Activated naive CD4-positive, alpha-beta T cell treated with anti-CD3 and anti-CD28 coated beads for 36 hours (primary cell): ENCODE results near the gene AGT. TPM values are rescaled to one million over a fixed set of nuclear protein-coding genes. Genes with fewer than 3 reads are reported as not detected.

Source experiments
- CTCF ChIA-PET: fragments of 350-600 bp; sonication (Branson Sonifier 250); formaldehyde crosslinking; loops from one replicate; lab custom pipeline; 2021; ENCODE audit warnings: antibody characterized with exemption; lab: Charles Lee
- DNase-seq: peaks from one replicate; pipeline ENCODE4 v3.0.0-alpha.2; 2020
- H3K27ac Mint-ChIP-seq: one replicate; pipeline ENCODE4 v1.8.0; 2021; ENCODE audit warnings: mild to moderate bottlenecking, mixed read lengths
- H3K27me3 Mint-ChIP-seq: one replicate; pipeline ENCODE4 v1.8.0; 2021; ENCODE audit warnings: low read depth, mixed read lengths
- H3K36me3 Mint-ChIP-seq: one replicate; pipeline ENCODE4 v1.8.0; 2021; ENCODE audit warnings: low read depth, mixed read lengths
- H3K4me1 Mint-ChIP-seq: one replicate; pipeline ENCODE4 v1.8.0; 2021; ENCODE audit warnings: low read depth, mixed read lengths
- H3K4me3 Mint-ChIP-seq: one replicate; pipeline ENCODE4 v1.8.0; 2021; ENCODE audit warnings: mild to moderate bottlenecking, moderate library complexity, mixed read lengths
- H3K9me3 Mint-ChIP-seq: one replicate; pipeline ENCODE4 v1.8.0; 2021; ENCODE audit warnings: mixed read lengths
- intact Hi-C: fragments of 100-400 bp; cut with micrococcal nuclease; formaldehyde crosslinking; loops from one replicate; pipeline ENCODE4 v1.15.1; 2023
- total RNA-seq, 2 experiments: library from RNA; stranded (reverse); gene quantifications; one replicate each; pipeline ENCODE4 v1.2.3, GENCODE V29; 2021

AGT gene
- total RNA-seq, 2 experiments from 2014 or later: not detected

DNA sequence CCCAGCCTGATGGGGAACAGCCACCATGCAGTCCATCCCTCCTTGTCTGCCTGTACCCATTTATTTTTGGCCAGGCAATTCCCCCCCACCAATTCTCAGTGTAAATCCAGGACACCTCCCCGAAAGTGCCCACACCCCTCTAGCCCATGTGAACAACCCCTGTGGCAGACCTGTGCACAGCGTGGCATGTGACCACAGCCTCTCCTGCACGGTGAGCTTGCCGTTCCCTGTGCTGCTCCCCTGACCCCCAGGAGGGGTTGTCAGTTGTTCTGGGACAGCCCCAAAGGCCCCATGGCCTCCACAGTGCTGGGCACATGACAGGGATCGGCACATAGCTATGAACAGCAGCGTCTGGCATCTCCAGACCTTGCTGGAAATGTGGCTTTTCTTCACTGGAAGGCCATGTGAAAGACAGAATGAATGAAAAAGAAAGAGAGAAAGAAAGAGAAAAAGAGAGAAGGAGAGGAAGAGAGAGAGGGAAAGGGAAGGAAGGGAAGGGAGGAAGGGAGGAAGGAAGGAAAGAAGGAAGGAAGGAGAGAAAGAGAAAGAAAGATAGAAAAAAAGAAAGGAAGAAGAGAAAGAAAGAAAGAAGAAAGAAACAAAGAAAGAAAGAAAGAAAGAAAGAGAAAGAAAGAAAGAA, 37.2 kb upstream of the AGT start:
- DNase-seq: no peak
- Mint-ChIP-seq H3K4me3 (no peak overlapping the region), H3K9me3 (no peaks in the 10 kb centered on the region), H3K4me1 (no peaks in the 10 kb centered on the region), H3K27me3 (no peaks in the 10 kb centered on the region), H3K36me3 (no peaks in the 10 kb centered on the region), H3K27ac (no peak overlapping the region)
- CTCF ChIA-PET: no interaction called here
- intact Hi-C loops: no loop called here

DNA sequence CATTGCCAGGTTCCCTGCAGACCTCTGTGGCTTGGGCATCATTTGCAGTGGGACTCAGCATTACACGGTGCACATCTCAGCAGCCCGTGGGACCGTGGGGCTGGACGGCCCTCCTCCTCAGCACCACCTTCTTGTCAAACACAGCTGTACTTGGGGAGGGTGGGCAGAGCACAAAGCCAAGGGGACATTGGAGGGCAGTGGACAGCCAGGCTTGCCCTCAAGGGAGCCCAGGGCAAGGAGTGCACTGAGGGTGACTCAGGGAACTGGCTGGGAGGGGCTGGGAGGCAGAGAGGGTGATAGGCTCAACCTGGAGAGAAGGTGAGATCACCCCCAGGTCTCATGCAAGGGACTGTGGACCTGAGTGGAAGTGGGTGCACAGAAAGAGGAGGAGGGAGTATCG, 36.7 kb upstream of the AGT start:
- Mint-ChIP-seq H3K9me3 (no peaks in the 10 kb centered on the region), H3K4me3 (no peak overlapping the region), H3K27me3 (no peaks in the 10 kb centered on the region), H3K4me1 (no peaks in the 10 kb centered on the region), H3K36me3 (no peaks in the 10 kb centered on the region), H3K27ac (no peak overlapping the region)
- intact Hi-C loops: no loop called here
- DNase-seq: no peak
- CTCF ChIA-PET: no interaction called here

DNA sequence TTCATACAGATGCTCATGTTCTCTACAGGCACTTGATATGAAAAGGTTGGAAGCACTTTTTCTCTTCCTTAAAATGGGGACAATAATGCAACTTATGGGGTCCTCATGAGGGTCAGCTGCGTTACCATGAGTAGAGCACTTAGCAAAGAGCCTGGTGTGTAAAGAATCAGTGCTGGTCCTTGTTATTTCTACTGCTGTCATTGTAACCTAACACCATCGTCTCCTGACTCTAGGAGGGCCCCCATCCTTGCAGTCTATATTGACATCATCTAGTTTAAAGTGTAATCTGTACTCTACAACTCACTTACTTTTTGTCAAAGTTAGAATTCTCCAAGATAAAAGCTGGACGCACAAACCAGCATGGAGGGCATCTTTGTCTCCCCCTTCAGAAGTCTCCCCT, 35.7 kb upstream of the AGT start:
- Mint-ChIP-seq H3K27ac (no peak overlapping the region), H3K4me1 (no peaks in the 10 kb centered on the region), H3K4me3 (no peak overlapping the region), H3K27me3 (no peaks in the 10 kb centered on the region), H3K36me3 (no peaks in the 10 kb centered on the region), H3K9me3 (no peaks in the 10 kb centered on the region)
- CTCF ChIA-PET: no interaction called here
- intact Hi-C loops: no loop called here
- no peak for DNase-seq

DNA sequence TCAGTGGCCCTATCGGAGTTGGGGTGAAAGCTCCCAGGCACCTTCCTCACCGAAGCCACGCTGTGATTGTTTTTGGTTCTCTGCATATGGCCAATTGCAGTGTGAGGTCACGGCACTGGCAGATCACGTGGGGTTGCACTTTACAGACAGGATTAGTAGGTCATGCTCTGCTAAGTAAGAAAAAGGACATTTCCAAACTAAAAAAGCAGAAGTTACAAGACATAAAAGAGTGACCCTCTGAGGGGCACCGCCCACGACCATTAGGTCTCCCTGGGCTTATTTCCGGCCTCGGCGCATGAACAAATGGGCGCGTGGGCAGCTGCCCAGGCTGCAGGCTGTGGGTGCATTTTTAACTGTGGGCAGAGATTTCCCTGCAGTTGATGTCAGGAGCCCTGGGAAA, 35.2 kb upstream of the AGT start:
- H3K27me3 Mint-ChIP-seq: no peaks in the 10 kb centered on the region
- CTCF ChIA-PET: no interaction called here
- no peaks in the 10 kb centered on the region for H3K4me1 Mint-ChIP-seq
- H3K4me3 Mint-ChIP-seq: no peak overlapping the region
- intact Hi-C loops: no loop called here
- H3K9me3 Mint-ChIP-seq: no peaks in the 10 kb centered on the region
- no peaks in the 10 kb centered on the region for H3K36me3 Mint-ChIP-seq
- H3K27ac Mint-ChIP-seq: no peak overlapping the region
- DNase-seq: no peak

DNA sequence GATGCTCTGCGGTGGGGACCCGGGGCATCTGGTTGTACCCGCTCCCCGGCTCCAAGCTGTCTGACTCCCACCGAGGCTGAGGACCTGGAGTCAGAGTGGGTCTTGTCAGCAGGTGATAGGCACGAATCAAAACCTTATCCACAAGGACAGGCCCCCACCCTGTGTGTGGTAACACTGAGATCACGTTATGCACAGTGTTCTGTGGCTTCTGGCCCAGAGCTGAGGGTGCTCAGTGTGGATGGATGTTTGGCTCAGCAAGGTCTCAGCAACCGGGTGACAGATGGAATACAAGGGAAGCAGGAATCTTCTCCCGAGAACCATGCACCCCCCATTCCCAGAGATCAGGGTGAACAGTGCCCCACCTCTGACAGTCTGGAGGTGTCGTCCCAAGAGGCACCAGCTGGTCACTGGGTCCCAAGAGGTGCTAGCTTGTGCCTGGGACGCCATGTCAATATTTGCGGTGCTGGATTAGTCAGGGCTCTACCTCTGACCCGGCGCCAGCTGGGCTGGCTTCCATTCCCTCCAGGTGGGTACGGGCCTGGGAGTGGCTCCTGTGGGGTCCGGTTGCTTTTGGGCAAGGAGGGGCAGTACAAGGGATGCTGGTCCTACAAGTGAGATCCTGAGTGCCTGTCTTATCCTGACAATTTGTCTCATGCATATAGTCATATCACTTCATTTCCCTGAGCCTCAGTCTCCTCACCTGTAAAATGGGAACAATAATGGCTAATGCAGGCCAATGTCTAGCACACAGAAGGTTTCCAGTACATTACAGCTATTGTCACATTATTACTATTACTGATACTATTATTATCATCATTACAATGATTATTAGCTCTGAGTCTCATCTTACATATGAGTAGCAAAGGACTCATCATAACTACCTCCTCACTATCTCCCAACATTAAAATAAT, 34.2 kb upstream of the AGT start:
- no peaks in the 10 kb centered on the region for H3K4me1 Mint-ChIP-seq
- CTCF ChIA-PET: no interaction called here
- H3K27me3 Mint-ChIP-seq: no peaks in the 10 kb centered on the region
- no peak for DNase-seq
- no peak overlapping the region for H3K4me3 Mint-ChIP-seq
- no peaks in the 10 kb centered on the region for H3K36me3 Mint-ChIP-seq
- intact Hi-C loops: no loop called here
- H3K27ac Mint-ChIP-seq: no peak overlapping the region
- no peaks in the 10 kb centered on the region for H3K9me3 Mint-ChIP-seq

DNA sequence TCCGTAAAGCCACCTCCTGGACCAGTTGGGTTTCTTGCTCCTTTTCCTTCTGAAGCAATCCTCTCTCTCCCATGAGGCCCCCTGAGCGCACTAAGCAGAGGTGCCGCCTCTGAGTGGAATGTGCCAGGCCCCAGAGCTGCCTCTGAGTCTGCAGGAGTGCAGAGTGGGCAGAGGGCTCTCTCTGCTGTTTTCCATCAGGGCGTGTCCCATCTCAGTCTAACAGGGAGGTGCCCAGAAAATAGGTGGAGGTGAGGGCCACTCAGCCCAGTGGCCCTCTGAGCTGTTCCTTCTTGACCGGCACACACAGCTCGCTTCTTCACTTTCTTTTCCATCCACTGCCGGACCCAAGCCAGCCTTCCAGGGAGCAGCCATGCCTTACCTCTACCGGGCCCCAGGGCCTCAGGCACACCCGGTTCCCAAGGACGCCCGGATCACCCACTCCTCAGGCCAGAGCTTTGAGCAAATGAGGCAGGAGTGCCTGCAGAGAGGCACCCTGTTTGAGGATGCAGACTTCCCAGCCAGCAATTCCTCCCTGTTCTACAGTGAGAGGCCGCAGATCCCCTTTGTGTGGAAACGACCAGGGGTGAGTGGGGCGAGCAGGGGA, 33.3 kb upstream of the AGT start, which contains the start of gene CAPN9:
Gene CAPN9, plus strand, starts transcription at position 262 of the 604 bp plus-strand sequence. Its CDS starts 109 bp downstream, at position 371.
- Mint-ChIP-seq H3K4me1 (no peaks in the 10 kb centered on the region), H3K27ac (no peak within 1 kb of the TSS), H3K9me3 (no peaks in the 10 kb centered on the region), H3K27me3 (no peaks in the 10 kb centered on the region), H3K4me3 (no peak within 1 kb of the TSS), H3K36me3 (no peaks in the 10 kb centered on the region)
- CTCF ChIA-PET: interaction anchor here (0.5 kb wide), 1 partner anchor 11 kb away, joined by 3 read pairs; no protein-coding TSS in a partner anchor
- intact Hi-C loops: no loop called here
- no peak for DNase-seq

DNA sequence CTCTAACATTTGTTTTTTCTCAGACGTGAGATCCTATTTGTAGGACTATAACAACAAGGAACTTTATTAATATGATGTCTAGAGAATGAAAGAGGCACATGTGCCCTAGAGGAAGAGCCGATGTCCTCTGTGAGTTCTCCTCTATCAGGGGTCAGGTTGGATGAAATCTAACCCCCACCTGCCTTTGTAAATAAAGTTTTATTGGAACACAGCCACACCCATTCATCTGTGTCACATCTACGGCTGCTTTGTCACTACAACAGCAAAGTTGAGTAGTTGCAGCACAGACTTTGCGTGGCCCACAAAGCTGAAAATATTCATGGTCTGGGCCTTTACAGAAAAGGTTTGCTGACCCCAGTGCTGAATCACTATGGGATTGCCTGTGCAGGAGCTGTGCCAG, 32.7 kb upstream of the AGT start:
- Mint-ChIP-seq H3K36me3 (no peaks in the 10 kb centered on the region), H3K27ac (no peak overlapping the region), H3K4me1 (no peaks in the 10 kb centered on the region), H3K9me3 (no peaks in the 10 kb centered on the region), H3K27me3 (no peaks in the 10 kb centered on the region), H3K4me3 (no peak overlapping the region)
- no peak for DNase-seq
- CTCF ChIA-PET: no interaction called here
- intact Hi-C loops: no loop called here

DNA sequence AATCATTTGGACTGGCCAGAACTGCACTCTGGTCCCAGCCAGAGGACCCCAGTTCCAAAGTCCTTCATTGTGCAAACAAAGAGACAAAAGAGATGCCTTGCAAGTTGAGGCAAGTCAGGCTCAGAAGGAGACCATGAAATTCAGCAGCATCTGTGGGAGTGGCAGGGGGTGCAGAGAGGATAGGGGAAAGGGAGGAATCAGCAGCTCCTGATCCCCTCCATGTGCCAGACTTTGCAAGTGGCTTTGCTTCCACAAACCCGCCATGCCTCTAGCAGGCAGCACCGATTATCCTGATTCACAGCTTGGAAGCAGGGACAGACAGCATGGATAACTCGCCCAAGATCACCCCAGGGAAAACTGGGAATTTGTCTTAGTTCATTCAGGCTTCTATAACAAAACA, 31.1 kb upstream of the AGT start:
- peaks cover 2% of the 10 kb centered on the region for H3K27me3 Mint-ChIP-seq
- intact Hi-C loops: no loop called here
- no peaks in the 10 kb centered on the region for H3K9me3 Mint-ChIP-seq
- no peaks in the 10 kb centered on the region for H3K36me3 Mint-ChIP-seq
- no peaks in the 10 kb centered on the region for H3K4me1 Mint-ChIP-seq
- CTCF ChIA-PET: no interaction called here
- DNase-seq: no peak
- H3K4me3 Mint-ChIP-seq: no peak overlapping the region
- no peak overlapping the region for H3K27ac Mint-ChIP-seq

DNA sequence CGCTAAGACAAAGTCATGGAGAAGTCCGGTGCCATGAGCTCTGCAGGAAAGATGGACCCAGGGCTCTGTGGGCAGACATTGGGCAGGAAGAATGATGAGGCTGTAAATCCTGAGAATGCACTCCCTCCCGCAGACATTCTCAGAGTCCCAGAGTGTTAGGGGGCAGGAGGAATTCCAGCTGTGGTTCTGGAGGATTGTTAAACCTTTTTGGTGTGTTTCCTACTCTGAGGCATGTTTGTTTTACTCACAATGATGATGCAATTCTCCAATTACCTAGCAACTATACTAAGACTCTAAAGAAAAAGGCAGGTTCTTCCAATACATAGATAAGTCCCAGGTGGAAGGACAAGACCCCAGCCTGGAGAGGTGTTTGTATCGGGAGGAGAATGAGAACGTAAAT, 30.5 kb upstream of the AGT start:
- Mint-ChIP-seq H3K9me3 (no peaks in the 10 kb centered on the region), H3K27ac (no peak overlapping the region), H3K27me3 (peaks cover 5% of the 10 kb centered on the region), H3K4me1 (no peaks in the 10 kb centered on the region), H3K36me3 (no peaks in the 10 kb centered on the region), H3K4me3 (no peak overlapping the region)
- CTCF ChIA-PET: no interaction called here
- intact Hi-C loops: no loop called here
- no peak for DNase-seq

DNA sequence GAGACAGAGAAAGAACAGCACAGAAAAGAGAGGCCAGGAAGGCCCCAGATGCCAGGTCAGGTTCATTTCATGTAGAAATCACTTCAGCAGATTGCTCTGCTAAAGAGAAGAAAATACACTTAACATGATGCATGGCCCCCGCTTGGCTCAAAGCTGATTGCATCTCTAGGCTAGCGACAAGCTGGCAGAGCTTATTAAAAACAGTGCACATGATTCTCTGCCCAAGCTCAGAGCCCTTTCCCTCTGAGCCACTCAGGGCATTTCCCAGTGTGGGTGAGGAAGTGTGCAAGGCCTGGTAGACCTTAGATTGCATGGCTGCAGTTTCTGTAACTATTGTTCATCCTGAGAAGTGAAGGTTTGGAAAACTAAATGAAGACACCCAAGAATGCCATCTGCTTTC, 30.0 kb upstream of the AGT start:
- no peaks in the 10 kb centered on the region for H3K4me1 Mint-ChIP-seq
- no peak for DNase-seq
- CTCF ChIA-PET: no interaction called here
- H3K9me3 Mint-ChIP-seq: no peaks in the 10 kb centered on the region
- intact Hi-C loops: no loop called here
- H3K4me3 Mint-ChIP-seq: no peak overlapping the region
- no peaks in the 10 kb centered on the region for H3K36me3 Mint-ChIP-seq
- peaks cover 6% of the 10 kb centered on the region for H3K27me3 Mint-ChIP-seq
- H3K27ac Mint-ChIP-seq: no peak overlapping the region

DNA sequence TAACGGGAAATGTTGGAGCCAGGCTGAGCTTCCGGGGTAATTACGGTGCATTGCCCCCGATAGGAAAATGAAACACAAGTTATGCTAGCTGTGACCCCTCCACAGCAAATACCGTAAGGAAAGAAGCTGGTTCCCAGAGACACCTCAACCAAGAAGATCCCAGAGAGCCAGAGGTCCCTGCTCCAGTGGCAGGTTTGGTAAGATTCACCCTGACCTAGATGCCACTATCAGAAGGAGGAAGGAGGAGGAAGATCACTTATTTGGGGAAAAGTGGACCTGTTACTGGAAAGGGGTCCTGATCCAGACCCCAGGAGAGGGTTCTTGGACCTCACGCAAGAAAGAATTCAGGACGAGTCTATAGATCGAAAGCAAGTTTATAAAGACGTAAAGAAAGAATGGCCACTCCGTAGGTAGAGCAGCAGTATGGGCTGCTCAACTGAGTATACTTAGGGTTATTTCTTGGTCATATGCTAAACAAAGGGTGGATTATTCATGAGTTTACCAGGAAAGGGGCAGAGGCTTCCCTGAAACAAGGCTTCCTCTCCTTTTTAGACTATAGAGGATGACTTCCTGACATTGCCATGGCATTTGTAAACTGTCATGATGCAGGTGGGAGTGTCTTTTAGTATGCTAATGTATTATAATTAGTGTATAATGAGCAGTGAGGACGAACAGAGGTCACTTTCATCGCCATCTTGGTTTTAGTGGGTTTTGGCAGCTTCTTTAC, 25.8 kb upstream of the AGT start:
- intact Hi-C loops: no loop called here
- CTCF ChIA-PET: no interaction called here
- Mint-ChIP-seq H3K27ac (no peak overlapping the region), H3K36me3 (no peaks in the 10 kb centered on the region), H3K27me3 (peaks cover 17% of the 10 kb centered on the region), H3K9me3 (peaks cover 4% of the 10 kb centered on the region), H3K4me3 (no peak overlapping the region), H3K4me1 (no peaks in the 10 kb centered on the region)
- no peak for DNase-seq

DNA sequence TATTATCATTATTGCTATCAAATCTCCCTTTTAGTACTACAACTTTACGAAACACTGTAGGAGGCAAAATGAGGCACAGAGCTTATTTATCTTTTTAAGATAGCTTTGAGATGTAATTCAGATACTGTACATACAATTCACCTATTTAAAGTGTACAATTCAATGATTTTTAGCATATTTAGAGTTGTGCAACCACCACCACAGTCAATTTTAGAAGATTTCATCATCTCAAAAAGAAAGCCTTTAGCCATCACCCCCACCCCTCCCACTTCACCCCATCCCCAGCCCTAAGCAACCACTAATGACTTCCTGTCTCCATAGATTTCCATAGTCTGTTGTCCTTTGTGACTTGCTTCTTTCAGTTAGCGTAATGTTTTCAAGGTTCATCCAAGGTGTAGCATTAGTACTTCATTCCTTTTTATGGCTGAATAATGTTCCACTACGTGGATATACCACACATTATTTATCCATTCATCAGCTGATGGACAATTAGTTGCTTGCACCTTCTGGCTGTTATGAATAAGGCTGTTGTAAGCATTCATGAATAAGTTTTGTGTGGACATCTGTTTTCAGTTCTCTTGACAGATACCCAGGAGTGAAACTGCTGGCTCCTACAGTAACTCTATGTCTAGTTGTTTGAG, 23.8 kb upstream of the AGT start:
- DNase-seq: no peak
- Mint-ChIP-seq H3K4me3 (no peak overlapping the region), H3K4me1 (no peaks in the 10 kb centered on the region), H3K27ac (no peak overlapping the region), H3K27me3 (peaks cover 17% of the 10 kb centered on the region), H3K9me3 (peaks cover 4% of the 10 kb centered on the region), H3K36me3 (no peaks in the 10 kb centered on the region)
- CTCF ChIA-PET: no interaction called here
- intact Hi-C loops: no loop called here
